ENCODE results near the gene ST3GAL6. TPM values are rescaled to one million over a fixed set of nuclear protein-coding genes. Genes with fewer than 3 reads are reported as not detected.

The ST3GAL6 gene
- total and polyA plus RNA-seq, 2 of the 4 experiments (the other 2 are of a cell fraction): 0.36 to 0.99 TPM

- no peak overlapping the region for H3K27ac ChIP-seq (ENCODE audit: insufficient read depth, low read length)
- H2AK5ac ChIP-seq (ENCODE audit: low read depth, low read length): no peak overlapping the region
- H3K4me1 ChIP-seq (ENCODE audit: control insufficient read depth, insufficient read depth, low read length): no peaks in the 10 kb centered on the region
- no peak overlapping the region for H3K23ac ChIP-seq (ENCODE audit: low read depth, low read length)
- H3K4me3 ChIP-seq (ENCODE audit: insufficient read depth, low read depth, low read length): no peak overlapping the region
- H3K18ac ChIP-seq (ENCODE audit: low read depth, low read length): no peak overlapping the region
- peaks cover 9% of the 10 kb centered on the region for H3K27me3 ChIP-seq (ENCODE audit: control insufficient read depth, insufficient read depth, low read length)
- H2BK5ac ChIP-seq (ENCODE audit: low read depth, low read length, poor library complexity, severe bottlenecking): no peak overlapping the region
- no peaks in the 10 kb centered on the region for H3K79me1 ChIP-seq (ENCODE audit: low read depth in 1 of 2, low read length in 2 of 2)
- no peak overlapping the region for H3K4me2 ChIP-seq (ENCODE audit: low read depth, low read length)
- no peak overlapping the region for H4K8ac ChIP-seq (ENCODE audit: low read depth in 2 of 2, low read length in 2 of 2)
- no peak overlapping the region for H2AFZ ChIP-seq (replicated peaks; ENCODE audit: low read length, poor library complexity)
- TF ChIP-seq MAFK (IDR thresholded peaks at IDR 0.05; ENCODE audit: low read depth, low read length) (no peak), SMC3 (IDR thresholded peaks at IDR 0.05; ENCODE audit: low read depth, low read length) (no peak), POLR2A (IDR thresholded peaks at IDR 0.05; ENCODE audit: low read depth, low read length) (no peak), RAD21 (IDR thresholded peaks at IDR 0.05; ENCODE audit: low read length) (no peak), BHLHE40 (IDR thresholded peaks at IDR 0.05; ENCODE audit: low read depth, low read length) (no peak), RCOR1 (IDR thresholded peaks at IDR 0.05; ENCODE audit: insufficient replicate concordance, low read length) (no peak), MXI1 (IDR thresholded peaks at IDR 0.05; ENCODE audit: borderline replicate concordance, low read depth, low read length) (no peak), FOS (IDR thresholded peaks at IDR 0.05; ENCODE audit: low read depth, low read length) (no peak), USF2 (IDR thresholded peaks at IDR 0.05; ENCODE audit: low read depth, low read length) (no peak), CEBPB (IDR thresholded peaks at IDR 0.05; ENCODE audit: low read depth, low read length) (no peak), RFX5 (IDR thresholded peaks at IDR 0.05; ENCODE audit: low read depth, low read length) (no peak)
- H2BK15ac ChIP-seq (ENCODE audit: low read depth, low read length): no peak overlapping the region
- dilution Hi-C loops (cut with HindIII; ENCODE audit: low sequenced_read_pairs, unreplicated experiment) (no loop called here), intact Hi-C loops (cut with micrococcal nuclease) (no loop called here), in situ Hi-C loops (cut with MboI; ENCODE audit: low sequenced_read_pairs) (no loop called here)
- H2AK9ac ChIP-seq (replicated peaks; ENCODE audit: low read depth, low read length, poor library complexity): no peak overlapping the region
- no peak overlapping the region for H3K56ac ChIP-seq (ENCODE audit: extremely low read depth, insufficient read depth, low read length)
- no peak overlapping the region for H3K4ac ChIP-seq (ENCODE audit: low read depth, low read length)
- ATAC-seq (ENCODE audit: low read depth) (no peak), DNase-seq (no peak)
- H2BK120ac ChIP-seq (ENCODE audit: low read depth, low read length): no peak overlapping the region
- no peak overlapping the region for H2BK20ac ChIP-seq (ENCODE audit: low read depth, low read length)
- no peak overlapping the region for H4K5ac ChIP-seq (ENCODE audit: low read depth, low read length)
- no peak overlapping the region for H3K9ac ChIP-seq (ENCODE audit: low read depth, low read length)
- no peak overlapping the region for H3K14ac ChIP-seq (replicated peaks; ENCODE audit: low read depth, low read length)
- no peaks in the 10 kb centered on the region for H4K20me1 ChIP-seq (ENCODE audit: insufficient read depth, low read length)
- no peaks in the 10 kb centered on the region for H3K9me1 ChIP-seq (ENCODE audit: insufficient read depth, low read length)
- no TSS peak for BruUV-seq (replicated peaks)
- H4K91ac ChIP-seq (ENCODE audit: insufficient read depth, low read depth, low read length): no peak overlapping the region
- ChIA-PET CTCF (no interaction called here), POLR2A (ENCODE audit: unreplicated experiment) (no interaction called here)
- H3K9me3 ChIP-seq (ENCODE audit: control insufficient read depth, insufficient read depth, low read length): no peaks in the 10 kb centered on the region
- no peaks in the 10 kb centered on the region for H3K36me3 ChIP-seq (ENCODE audit: control insufficient read depth, insufficient read depth, low read length)
- WGBS, 2 experiments (ENCODE audit: extremely low coverage in 2 of 2, insufficient read length in 1 of 2): no CpG with 5 or more reads among the region's 3 CpGs
These were observed 49.2 kb upstream of the ST3GAL6 start for GRCh38 chr3:98713984-98714383.

Data from IMR-90 (cell line).